K562 (cell line): ENCODE results near the gene WIPF3.
"Not testable (repeated sequence)": the region's sequence is repeated elsewhere in the genome, so short reads cannot be mapped to it uniquely, and the experiment has no call there.

ENCODE experiments used
- CBX5 ChIP-seq: IDR thresholded peaks from 2 replicates; pipeline ENCODE4 v1.6.1; 2014; ENCODE audit warnings: low read depth, borderline replicate concordance
- CHD2 ChIP-seq: IDR thresholded peaks from 2 replicates; pipeline ENCODE4 v1.6.1; 2011; ENCODE audit warnings: low read depth, low read length
- CREB1 ChIP-seq, 2 experiments: sonication (generic) in 1 of 2; formaldehyde crosslinking in 1 of 2; IDR thresholded peaks; 2 replicates each; pipeline versions ENCODE4 v1.6.1 to v1.8.0; 2012 to 2022; ENCODE audit warnings: inconsistent platforms in 1 of 2, mild to moderate bottlenecking in 1 of 2, missing genetic modification reagents in 1 of 2, moderate library complexity in 1 of 2
- MAX ChIP-seq: sonication (generic); formaldehyde crosslinking; IDR thresholded peaks from 2 replicates; pipeline ENCODE4 v1.9.0; 2022; ENCODE audit warnings: mild to moderate bottlenecking, missing genetic modification reagents
- MIER1 ChIP-seq: fragments of 450-650 bp; IDR thresholded peaks from 2 replicates; pipeline ENCODE4 v1.6.1; 2016; ENCODE audit warnings: antibody characterized with exemption, mild to moderate bottlenecking, low read depth
- POLR2B ChIP-seq: fragments of 450-650 bp; IDR thresholded peaks from 2 replicates; pipeline ENCODE4 v1.6.1; 2018; ENCODE audit warnings: low read depth; ENCODE audit not compliant: partially characterized antibody
- UBTF ChIP-seq, 2 experiments: IDR thresholded peaks; 2 replicates each; pipeline ENCODE4 v1.6.1; 2012; ENCODE audit warnings: improper control_type of control experiment in 2 of 2, low read depth in 2 of 2, low read length in 2 of 2, borderline replicate concordance in 1 of 2
- ZBTB49 ChIP-seq: sonication (generic); formaldehyde crosslinking; IDR thresholded peaks from 2 replicates; pipeline ENCODE4 v1.8.0; 2022; ENCODE audit warnings: missing genetic modification reagents, mild to moderate bottlenecking, borderline replicate concordance
- ZNF12 ChIP-seq: sonication (generic); formaldehyde crosslinking; IDR thresholded peaks from 2 replicates; pipeline ENCODE4 v1.4.0; 2020; ENCODE audit warnings: mild to moderate bottlenecking, missing genetic modification reagents
- ZNF263 ChIP-seq: sonication (generic); formaldehyde crosslinking; IDR thresholded peaks from 2 replicates; pipeline ENCODE4 v1.8.0; 2022; ENCODE audit warnings: mild to moderate bottlenecking, missing genetic modification reagents, borderline replicate concordance
- ZNF780A ChIP-seq: fragments of 250-450 bp; sonication (Bioruptor Pico); IDR thresholded peaks from 2 replicates; pipeline ENCODE4 v1.5.0; 2021; ENCODE audit warnings: mild to moderate bottlenecking

- not testable (repeated sequence) for TF ChIP-seq CREB1 (IDR thresholded peaks at IDR 0.05); CREB1 (CRISPR knock-in tag; IDR thresholded peaks at IDR 0.05); ZBTB49 (CRISPR knock-in tag); UBTF (IDR thresholded peaks at IDR 0.05; ENCODE audit: borderline replicate concordance in 1 of 2, low read depth in 2 of 2, low read length in 2 of 2); ZNF263 (CRISPR knock-in tag); POLR2B; ZNF12 (CRISPR knock-in tag); MAX (CRISPR knock-in tag); CHD2; MIER1; CBX5; ZNF780A (CRISPR knock-in tag)
Observed at GRCh38 chr7:29890786-29891185, 84.5 kb downstream of the WIPF3 start.
